ENCODE data around the gene PCK1.

PCK1 gene

GRCh38 chr20:57536120-57536708 is 24.7 kb upstream of the PCK1 start:
- DNase-seq (ENCODE audit: low spot score), result no peak
- FAIRE-seq, result no peak

- DNase-seq (ENCODE audit: low spot score) (no peak), FAIRE-seq (no peak)
These were observed 23.9 kb upstream of the PCK1 start for GRCh38 chr20:57536771-57537724.

GRCh38 chr20:57537822-57538221 is 23.1 kb upstream of the PCK1 start:
- FAIRE-seq (no peak), DNase-seq (ENCODE audit: low spot score) (no peak)

- DNase-seq (ENCODE audit: low spot score) (no peak), FAIRE-seq (no peak)
These were observed 21.0 kb upstream of the PCK1 start for GRCh38 chr20:57539889-57540288.

- no peak for FAIRE-seq
- no peak for DNase-seq (ENCODE audit: low spot score)
These were observed 19.9 kb upstream of the PCK1 start for GRCh38 chr20:57540890-57541580.

- no peak for FAIRE-seq
These were observed 17.2 kb upstream of the PCK1 start for GRCh38 chr20:57543754-57544153.

GRCh38 chr20:57544838-57545564 is 15.9 kb upstream of the PCK1 start:
- no peak for FAIRE-seq
- DNase-seq (ENCODE audit: low spot score), result no peak

More at GRCh38 chr20:57543754-57544153, 17.2 kb upstream of the PCK1 start:
- DNase-seq (ENCODE audit: low spot score), result no peak

GRCh38 chr20:57545927-57546662 is 14.8 kb upstream of the PCK1 start:
- no peak for DNase-seq (ENCODE audit: low spot score)

GRCh38 chr20:57546956-57547649 is 13.8 kb upstream of the PCK1 start:
- DNase-seq (ENCODE audit: low spot score) (no peak), FAIRE-seq (no peak)

More at GRCh38 chr20:57545927-57546662, 14.8 kb upstream of the PCK1 start:
- no peak for FAIRE-seq

- FAIRE-seq, result no peak
- DNase-seq (ENCODE audit: low spot score), result no peak
These were observed 12.5 kb upstream of the PCK1 start for GRCh38 chr20:57548177-57549058.

GRCh38 chr20:57552471-57552870 is 8.4 kb upstream of the PCK1 start:
- FAIRE-seq, result no peak

GRCh38 chr20:57553376-57554018 is 7.4 kb upstream of the PCK1 start:
- DNase-seq (ENCODE audit: low spot score), result no peak
- FAIRE-seq, result no peak

More at GRCh38 chr20:57552471-57552870, 8.4 kb upstream of the PCK1 start:
- no peak for DNase-seq (ENCODE audit: low spot score)

GRCh38 chr20:57555457-57556184 is 5.3 kb upstream of the PCK1 start:
- DNase-seq (ENCODE audit: low spot score), result no peak
- no peak for FAIRE-seq

- DNase-seq (ENCODE audit: low spot score), result no peak
- no peak for FAIRE-seq
These were observed 4.0 kb upstream of the PCK1 start for GRCh38 chr20:57556980-57557274.

- DNase-seq (ENCODE audit: low spot score), result no peak
- FAIRE-seq, result no peak
These were observed 2.8 kb upstream of the PCK1 start for GRCh38 chr20:57557926-57558613.

- DNase-seq (ENCODE audit: low spot score) (no peak), FAIRE-seq (no peak)
These were observed 2.2 kb upstream of the PCK1 start for GRCh38 chr20:57558614-57559288.

- no peak for DNase-seq (ENCODE audit: low spot score)
These were observed 1.6 kb upstream of the PCK1 start for GRCh38 chr20:57559289-57559634.

More at GRCh38 chr20:57559289-57559634, 1.6 kb upstream of the PCK1 start:
- FAIRE-seq, result no peak

Data from RCC 7860 (cell line).